ENCODE measurements around the gene IRF7.

GRCh38 chr11:615504-616319, at the start of gene IRF7:
- TF ChIP-seq, protein P1, sequence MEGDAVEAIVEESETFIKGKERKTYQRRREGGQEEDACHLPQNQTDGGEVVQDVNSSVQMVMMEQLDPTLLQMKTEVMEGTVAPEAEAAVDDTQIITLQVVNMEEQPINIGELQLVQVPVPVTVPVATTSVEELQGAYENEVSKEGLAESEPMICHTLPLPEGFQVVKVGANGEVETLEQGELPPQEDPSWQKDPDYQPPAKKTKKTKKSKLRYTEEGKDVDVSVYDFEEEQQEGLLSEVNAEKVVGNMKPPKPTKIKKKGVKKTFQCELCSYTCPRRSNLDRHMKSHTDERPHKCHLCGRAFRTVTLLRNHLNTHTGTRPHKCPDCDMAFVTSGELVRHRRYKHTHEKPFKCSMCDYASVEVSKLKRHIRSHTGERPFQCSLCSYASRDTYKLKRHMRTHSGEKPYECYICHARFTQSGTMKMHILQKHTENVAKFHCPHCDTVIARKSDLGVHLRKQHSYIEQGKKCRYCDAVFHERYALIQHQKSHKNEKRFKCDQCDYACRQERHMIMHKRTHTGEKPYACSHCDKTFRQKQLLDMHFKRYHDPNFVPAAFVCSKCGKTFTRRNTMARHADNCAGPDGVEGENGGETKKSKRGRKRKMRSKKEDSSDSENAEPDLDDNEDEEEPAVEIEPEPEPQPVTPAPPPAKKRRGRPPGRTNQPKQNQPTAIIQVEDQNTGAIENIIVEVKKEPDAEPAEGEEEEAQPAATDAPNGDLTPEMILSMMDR (conservative IDR thresholded peaks at IDR 0.05 in 1 of 2, IDR thresholded peaks at IDR 0.05 in 1 of 2; ENCODE audit: extremely low read depth in 1 of 2, insufficient read depth in 1 of 2, low read depth in 1 of 2, low read length in 2 of 2), result no peak
- no peak for TF ChIP-seq EZH2 (IDR thresholded peaks at IDR 0.05; ENCODE audit: borderline replicate concordance, low read length)

Measured in mammary epithelial cell (primary cell).